GM12801 (cell line): ENCODE measurements around the gene ADAMTS16.

ENCODE experiments used
- CTCF ChIP-seq: IDR thresholded peaks from one replicate; pipeline ENCODE4 v1.5.1; 2011; ENCODE audit warnings: control low read depth; ENCODE audit not compliant: insufficient read length; ENCODE audit errors: extremely low read depth

The ADAMTS16 gene

GRCh38 chr5:5315068-5315980, 175.2 kb downstream of the ADAMTS16 start:
- TF ChIP-seq CTCF = no peak

GRCh38 chr5:5316334-5316733, 176.2 kb downstream of the ADAMTS16 start:
- TF ChIP-seq CTCF = no peak

GRCh38 chr5:5317976-5318375, 177.8 kb downstream of the ADAMTS16 start:
- no peak for TF ChIP-seq CTCF

- no peak for TF ChIP-seq CTCF
Measured at GRCh38 chr5:5318426-5319190, 178.5 kb downstream of the ADAMTS16 start.

- TF ChIP-seq CTCF = no peak
Measured at GRCh38 chr5:5320062-5320805, 180.1 kb downstream of the ADAMTS16 start.

- TF ChIP-seq CTCF = no peak
Measured at GRCh38 chr5:5321137-5321536, 181.0 kb downstream of the ADAMTS16 start.

- TF ChIP-seq CTCF = no peak
Measured at GRCh38 chr5:5323551-5323950, 183.4 kb downstream of the ADAMTS16 start.
